IMR-90 (cell line): Measurements from ENCODE around the gene ZCCHC7. TPM values are rescaled to one million over a fixed set of nuclear protein-coding genes. Genes with fewer than 3 reads are reported as not detected.

Experiments
- ATAC-seq: fragments of 200-7000 bp; cut with Tn5 transposase; 2 replicates; pipeline ENCODE4 v1.9.1; 2020; ENCODE audit warnings: low read depth, mild to moderate bottlenecking, moderate library complexity
- BruUV-seq: library from RNA; stranded (reverse); fragments of 400-500 nt; replicated peaks from 2 replicates; lab custom pipeline; 2021; lab: Mats Ljungman, UMichigan
- CTCF ChIA-PET: fragments of 300-600 bp; formaldehyde crosslinking; extraction: SDS; loops from one replicate; lab custom pipeline; 2021; ENCODE audit warnings: antibody characterized with exemption; lab: Yijun Ruan, JAX
- POLR2A ChIA-PET: fragments of 300-600 bp; sonication (Branson Sonifier 250); formaldehyde crosslinking; loops from one replicate; lab custom pipeline; 2022; ENCODE audit warnings: antibody characterized with exemption; ENCODE audit not compliant: unreplicated experiment; lab: Charles Lee
- DNase-seq: peaks from one replicate; pipeline ENCODE4 v3.0.0; 2013
- H2AFZ ChIP-seq: replicated peaks from 2 replicates; pipeline ENCODE3; 2013; ENCODE audit warnings: low read length, mild to moderate bottlenecking; ENCODE audit not compliant: poor library complexity
- H2AK5ac ChIP-seq: 2 replicates; pipeline ENCODE4 v1.6.1; 2013; ENCODE audit warnings: low read depth, low read length, inconsistent platforms
- H2AK9ac ChIP-seq: replicated peaks from 2 replicates; pipeline ENCODE3; 2013; ENCODE audit warnings: mild to moderate bottlenecking, low read depth, low read length, moderate library complexity; ENCODE audit not compliant: poor library complexity
- H2BK120ac ChIP-seq: 2 replicates; pipeline ENCODE4 v1.6.1; 2013; ENCODE audit warnings: low read depth, low read length, inconsistent platforms
- H2BK15ac ChIP-seq: 3 replicates; pipeline ENCODE4 v1.6.1; 2013; ENCODE audit warnings: low read depth, low read length, inconsistent platforms
- H2BK20ac ChIP-seq: 2 replicates; pipeline ENCODE4 v1.6.1; 2013; ENCODE audit warnings: low read depth, mild to moderate bottlenecking, inconsistent platforms, low read length, moderate library complexity
- H2BK5ac ChIP-seq: 2 replicates; pipeline ENCODE4 v1.6.1; 2013; ENCODE audit warnings: mild to moderate bottlenecking, low read depth, low read length, inconsistent platforms; ENCODE audit not compliant: poor library complexity, severe bottlenecking
- H3K14ac ChIP-seq: replicated peaks from 2 replicates; pipeline ENCODE4 v1.6.1; 2013; ENCODE audit warnings: low read depth, low read length, inconsistent platforms
- H3K18ac ChIP-seq: 2 replicates; pipeline ENCODE4 v1.6.1; 2013; ENCODE audit warnings: low read depth, low read length, control low read depth
- H3K23ac ChIP-seq: 2 replicates; pipeline ENCODE4 v1.6.1; 2013; ENCODE audit warnings: low read depth, low read length, inconsistent platforms
- H3K27ac ChIP-seq: 2 replicates; pipeline ENCODE4 v1.5.1; 2013; ENCODE audit warnings: mild to moderate bottlenecking, control low read depth, low read length; ENCODE audit not compliant: insufficient read depth
- H3K27me3 ChIP-seq: 2 replicates; pipeline ENCODE4 v1.6.1; 2013; ENCODE audit warnings: low read length; ENCODE audit not compliant: control insufficient read depth, insufficient read depth
- H3K36me3 ChIP-seq: 2 replicates; pipeline ENCODE4 v1.6.1; 2013; ENCODE audit warnings: low read length, mixed read lengths; ENCODE audit not compliant: control insufficient read depth, insufficient read depth
- H3K4ac ChIP-seq: 2 replicates; pipeline ENCODE4 v1.6.1; 2013; ENCODE audit warnings: low read depth, low read length, inconsistent platforms
- H3K4me1 ChIP-seq: 2 replicates; pipeline ENCODE4 v1.6.1; 2013; ENCODE audit warnings: low read length, mixed read lengths; ENCODE audit not compliant: control insufficient read depth, insufficient read depth
- H3K4me2 ChIP-seq: 2 replicates; pipeline ENCODE4 v1.6.1; 2013; ENCODE audit warnings: low read depth, mild to moderate bottlenecking, control low read depth, low read length, moderate library complexity
- H3K4me3 ChIP-seq: 2 replicates; pipeline ENCODE4 v1.5.1; 2013; ENCODE audit warnings: low read depth, mild to moderate bottlenecking, control low read depth, low read length, moderate library complexity; ENCODE audit not compliant: insufficient read depth
- H3K56ac ChIP-seq: 2 replicates; pipeline ENCODE4 v1.6.1; 2013; ENCODE audit warnings: low read length, inconsistent platforms; ENCODE audit not compliant: insufficient read depth; ENCODE audit errors: extremely low read depth
- H3K79me1 ChIP-seq, 2 experiments: 2 replicates each; pipeline ENCODE4 v1.6.1; 2013; ENCODE audit warnings: low read length in 2 of 2, inconsistent platforms in 1 of 2, low read depth in 1 of 2
- H3K9ac ChIP-seq: 2 replicates; pipeline ENCODE4 v1.6.1; 2013; ENCODE audit warnings: low read depth, low read length, control low read depth
- H3K9me1 ChIP-seq: 2 replicates; pipeline ENCODE4 v1.6.1; 2013; ENCODE audit warnings: low read length, inconsistent platforms; ENCODE audit not compliant: insufficient read depth
- H3K9me3 ChIP-seq: 2 replicates; pipeline ENCODE4 v1.6.1; 2013; ENCODE audit warnings: low read length; ENCODE audit not compliant: control insufficient read depth, insufficient read depth
- H4K20me1 ChIP-seq: 2 replicates; pipeline ENCODE4 v1.6.1; 2013; ENCODE audit warnings: low read length, inconsistent platforms; ENCODE audit not compliant: insufficient read depth
- H4K5ac ChIP-seq: 2 replicates; pipeline ENCODE4 v1.6.1; 2013; ENCODE audit warnings: mild to moderate bottlenecking, low read depth, low read length, control low read depth
- H4K8ac ChIP-seq, 2 experiments: 2 replicates each; pipeline ENCODE4 v1.6.1; 2013; ENCODE audit warnings: low read depth in 2 of 2, low read length in 2 of 2, control low read depth in 1 of 2, inconsistent platforms in 1 of 2
- H4K91ac ChIP-seq: 2 replicates; pipeline ENCODE4 v1.6.1; 2013; ENCODE audit warnings: low read depth, low read length, inconsistent platforms; ENCODE audit not compliant: insufficient read depth
- BHLHE40 ChIP-seq: fragments of 150-350 bp; IDR thresholded peaks from 2 replicates; pipeline ENCODE4 v1.6.1; 2016; ENCODE audit warnings: mild to moderate bottlenecking, low read depth, low read length
- WGBS, 2 experiments: methylation state at CpG; one replicate each; pipeline versions ENCODE4 v1.1.5 to v1.1.7; 2013; ENCODE audit warnings: missing lambda C conversion rate in 2 of 2; ENCODE audit not compliant: insufficient read length in 1 of 2; ENCODE audit errors: extremely low coverage in 2 of 2; 5-methylcytosine and 5-hydroxymethylcytosine counted together
- dilution Hi-C: fragments of 300-500 bp; cut with HindIII; formaldehyde crosslinking; loops from one replicate; pipeline ENCODE4 v1.14.3; 2018; ENCODE audit warnings: low sequenced_read_pairs; ENCODE audit not compliant: unreplicated experiment
- in situ Hi-C: fragments of 300-500 bp; cut with MboI; formaldehyde crosslinking; loops from 3 replicates; pipeline ENCODE4 v1.14.3; 2019; ENCODE audit warnings: low sequenced_read_pairs, inconsistent platforms, mixed read lengths
- intact Hi-C: fragments of 100-400 bp; cut with micrococcal nuclease; formaldehyde crosslinking; loops from 2 replicates; pipeline ENCODE4 v1.10.0; 2022
- polyA plus RNA-seq, 3 experiments: library from polyadenylated mRNA; depleted of rRNA; stranded (reverse); fragments of >200 nt; gene quantifications; 2 replicates each; pipeline ENCODE4 v1.2.3, GENCODE V29; 2012; ENCODE audit warnings: low replicate concordance in 1 of 3
- total RNA-seq: library from RNA; depleted of rRNA; stranded (reverse); fragments of >200 nt; gene quantifications from 2 replicates; pipeline ENCODE4 v1.2.3, GENCODE V29; 2012

ZCCHC7 gene
- total and polyA plus RNA-seq, 2 of the 4 experiments (the other 2 are of a cell fraction), result 13.6 to 28.7 TPM

DNA sequence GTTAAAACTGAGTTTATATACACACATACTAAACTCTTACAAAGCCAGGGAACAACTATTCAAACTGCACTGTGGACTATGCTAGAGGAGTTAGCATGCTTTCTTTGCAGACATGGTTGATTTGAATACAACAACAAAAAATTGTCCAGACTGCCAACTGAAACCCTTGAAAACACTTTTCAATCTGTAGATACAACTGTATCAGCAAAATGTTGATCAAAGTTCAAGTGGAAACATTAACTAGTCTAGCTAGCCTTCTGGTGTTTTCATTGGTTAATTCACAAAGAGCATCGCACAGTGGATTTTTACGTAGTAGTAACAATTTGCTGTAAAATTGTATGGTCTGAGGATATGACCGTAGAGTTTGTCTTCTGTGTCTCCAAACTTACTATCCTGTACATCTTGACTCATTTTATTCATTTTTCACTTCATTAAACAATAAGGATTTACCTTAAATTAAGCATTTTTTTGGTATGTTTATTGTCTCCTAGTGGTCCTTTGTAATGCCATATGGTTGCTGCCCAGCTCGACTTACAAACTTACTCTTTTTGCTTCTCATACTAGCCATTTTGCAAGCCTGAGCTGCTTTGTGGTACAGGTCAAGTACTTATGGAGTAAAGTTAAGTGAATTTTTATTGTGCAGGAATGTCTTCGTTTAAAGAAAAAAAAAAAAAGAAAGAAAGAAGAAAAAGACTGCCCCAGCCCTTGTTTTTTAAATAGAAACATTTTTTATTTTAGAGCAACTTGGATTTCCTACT lies 123.4 kb downstream of the ZCCHC7 start:
- no peak overlapping the region for H3K23ac ChIP-seq
- no TSS peak for BruUV-seq

More for the DNA sequence above, 123.4 kb downstream of the ZCCHC7 start:
- no peak overlapping the region for H3K18ac ChIP-seq
- no peaks in the 10 kb centered on the region for H3K36me3 ChIP-seq
- DNase-seq (no peak), ATAC-seq (no peak)
- no peak overlapping the region for H3K4me3 ChIP-seq
- no peak overlapping the region for H3K27ac ChIP-seq
- no peak for TF ChIP-seq BHLHE40
- WGBS, 2 experiments, result no CpG with 5 or more reads among the region's 5 CpGs
- no peak overlapping the region for H3K4ac ChIP-seq
- no peak overlapping the region for H3K56ac ChIP-seq
- no peaks in the 10 kb centered on the region for H3K9me3 ChIP-seq
- POLR2A ChIA-PET, result no interaction called here
- H2BK120ac ChIP-seq, result no peak overlapping the region
- 0 out of 2 replicates have a peak, but pooled peaks cover 2% of the 10 kb centered on the region for H3K4me1 ChIP-seq
- no peak overlapping the region for H2BK20ac ChIP-seq
- H3K79me1 ChIP-seq, result peaks cover 2 to 10% of the 10 kb centered on the region in 2 experiments; a peak in 3 of 4 replicates
- H3K9me1 ChIP-seq, result no peaks in the 10 kb centered on the region; the same call in 1 of the 2 replicates
- no peak overlapping the region for H2BK15ac ChIP-seq
- no peaks in the 10 kb centered on the region for H3K27me3 ChIP-seq
- in situ Hi-C loops (no loop called here), intact Hi-C loops (loop anchor here (10.0 kb wide), 1 partner anchor 119 kb away; the partner anchor contains the start of gene ZCCHC7), dilution Hi-C loops (no loop called here)
- no peak overlapping the region for H3K14ac ChIP-seq
- H4K5ac ChIP-seq, result no peak overlapping the region
- H3K9ac ChIP-seq, result no peak overlapping the region
- no peak overlapping the region for H2AK5ac ChIP-seq
- no peak overlapping the region for H2AFZ ChIP-seq
- H4K20me1 ChIP-seq, result no peaks in the 10 kb centered on the region; the same call in 1 of the 2 replicates
- H4K91ac ChIP-seq, result no peak overlapping the region
- H2BK5ac ChIP-seq, result no peak overlapping the region
- H2AK9ac ChIP-seq, result no peak overlapping the region
- CTCF ChIA-PET, result interaction anchor here (0.8 kb wide), 1 partner anchor 9 kb away, joined by 3 read pairs; no protein-coding TSS in a partner anchor
- no peak overlapping the region for H4K8ac ChIP-seq
- no peak overlapping the region for H3K4me2 ChIP-seq
